Large intestine (tissue), 1 donor: Measurements from ENCODE around the gene SYNGR4. TPM values are rescaled to one million over a fixed set of nuclear protein-coding genes. Genes with fewer than 3 reads are reported as not detected.

Experiments
- polyA plus RNA-seq: library from polyadenylated mRNA; unstranded; fragments of 120-200 nt; gene quantifications from one replicate; pipeline ENCODE4 v1.2.1, GENCODE V29; 2013

SYNGR4 gene
- polyA plus RNA-seq, 1 donor, result 0.12 TPM

Other genes with a start within 250 kb of the SYNGR4 start
- 45.1 TPM for gene LIG1, start 194.0 kb upstream of the SYNGR4 start, polyA plus RNA-seq
- 6.7 TPM for gene ZSWIM9, start 193.7 kb upstream of the SYNGR4 start, polyA plus RNA-seq
- 40.9 TPM for gene CARD8, start 108.5 kb upstream of the SYNGR4 start, polyA plus RNA-seq
- 2.2 TPM for gene ZNF114, start 94.3 kb upstream of the SYNGR4 start, polyA plus RNA-seq
- 43.6 TPM for gene EMP3, start 38.8 kb upstream of the SYNGR4 start, polyA plus RNA-seq
- gene TMEM143, start 427 bp upstream of the SYNGR4 start, polyA plus RNA-seq, result 10.3 TPM
- 253 TPM for gene KDELR1, start 27.2 kb downstream of the SYNGR4 start, polyA plus RNA-seq
- gene GRIN2D, start 29.3 kb downstream of the SYNGR4 start, polyA plus RNA-seq, result 0.48 TPM
- gene GRWD1, start 81.6 kb downstream of the SYNGR4 start, polyA plus RNA-seq, result 19.3 TPM
- 0.70 TPM for gene KCNJ14, start 91.2 kb downstream of the SYNGR4 start, polyA plus RNA-seq
- gene CYTH2, start 105.0 kb downstream of the SYNGR4 start, polyA plus RNA-seq, result 63.8 TPM
- gene LMTK3, start 147.5 kb downstream of the SYNGR4 start, polyA plus RNA-seq, result 7.2 TPM
- gene SULT2B1, start 187.8 kb downstream of the SYNGR4 start, polyA plus RNA-seq, result 1.0 TPM
- 4.2 TPM for gene SPACA4, start 242.4 kb downstream of the SYNGR4 start, polyA plus RNA-seq